GM21786 (cell line): ENCODE data around the gene GAMT.

Source experiments
- ATAC-seq: cut with Tn5 transposase; IDR thresholded peaks from one replicate; pipeline ENCODE4 v1.9.1; 2021; ENCODE audit not compliant: unreplicated experiment

GAMT gene

DNA sequence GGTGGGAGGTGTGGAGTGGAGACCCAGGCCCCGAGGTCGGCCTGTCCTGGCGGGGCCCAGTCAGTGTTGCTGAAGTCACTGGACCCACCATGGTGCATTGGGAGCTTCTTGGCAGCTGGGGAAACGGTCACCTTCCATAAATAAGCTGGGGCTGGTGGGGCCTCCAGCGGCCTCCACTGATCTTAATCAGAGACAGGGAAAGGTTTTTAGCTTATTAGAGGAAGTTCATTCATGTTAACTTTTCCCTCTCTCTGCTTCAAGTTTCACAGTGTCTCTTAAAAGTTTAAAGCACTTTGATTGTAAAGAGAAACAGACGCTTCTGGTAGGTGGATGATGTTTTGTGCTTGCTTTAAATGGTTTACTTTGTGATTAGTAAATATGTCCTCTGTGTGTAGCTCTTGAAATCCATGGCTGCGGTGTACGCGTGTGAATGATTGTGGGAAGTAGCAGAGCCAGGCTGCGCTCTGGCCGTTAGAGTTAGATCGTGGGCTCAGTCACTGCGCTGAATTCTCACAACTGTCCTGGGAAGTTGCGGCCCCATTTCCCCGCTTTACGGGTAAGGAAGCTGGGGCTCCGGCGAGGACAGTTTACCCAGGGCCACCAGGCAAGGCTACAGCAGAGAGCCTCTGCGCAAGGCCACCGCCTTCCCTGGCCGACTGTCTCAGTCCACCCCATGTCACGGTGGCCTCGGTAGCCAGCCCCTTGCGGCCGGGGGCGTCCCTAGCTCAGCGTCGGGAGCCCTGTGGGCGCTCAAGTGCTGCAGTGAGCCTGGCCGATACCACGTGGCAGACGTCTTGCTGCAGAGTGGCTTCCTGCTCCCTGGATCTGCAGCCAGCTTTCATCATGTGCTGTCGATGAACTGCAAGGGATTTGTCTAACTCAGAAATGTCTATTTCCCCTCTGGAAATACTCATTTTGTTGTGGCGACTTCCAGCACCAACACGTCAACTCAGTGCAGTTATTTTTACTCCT, 34.2 kb downstream of the GAMT start:
- no peak for ATAC-seq

DNA sequence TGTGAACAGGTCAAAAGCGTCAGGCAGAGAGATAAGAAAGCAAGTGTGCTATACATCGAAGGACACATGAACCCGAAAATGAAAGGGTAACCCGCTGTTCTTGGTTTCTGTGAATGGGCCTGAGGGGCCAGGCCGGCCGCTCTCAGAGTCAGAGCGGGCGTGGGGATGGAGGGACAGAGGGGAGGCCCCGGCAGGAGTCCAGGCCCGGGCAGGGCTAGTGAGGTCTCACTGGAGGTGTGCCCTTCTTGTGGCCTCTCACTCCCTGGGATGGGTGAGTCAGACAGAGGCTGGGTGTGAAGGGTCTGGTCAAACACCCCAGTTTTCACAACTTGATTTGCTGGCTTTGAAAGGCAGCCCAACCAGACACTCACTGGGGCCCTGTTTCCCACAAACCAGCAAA, 35.0 kb downstream of the GAMT start:
- ATAC-seq: no peak

DNA sequence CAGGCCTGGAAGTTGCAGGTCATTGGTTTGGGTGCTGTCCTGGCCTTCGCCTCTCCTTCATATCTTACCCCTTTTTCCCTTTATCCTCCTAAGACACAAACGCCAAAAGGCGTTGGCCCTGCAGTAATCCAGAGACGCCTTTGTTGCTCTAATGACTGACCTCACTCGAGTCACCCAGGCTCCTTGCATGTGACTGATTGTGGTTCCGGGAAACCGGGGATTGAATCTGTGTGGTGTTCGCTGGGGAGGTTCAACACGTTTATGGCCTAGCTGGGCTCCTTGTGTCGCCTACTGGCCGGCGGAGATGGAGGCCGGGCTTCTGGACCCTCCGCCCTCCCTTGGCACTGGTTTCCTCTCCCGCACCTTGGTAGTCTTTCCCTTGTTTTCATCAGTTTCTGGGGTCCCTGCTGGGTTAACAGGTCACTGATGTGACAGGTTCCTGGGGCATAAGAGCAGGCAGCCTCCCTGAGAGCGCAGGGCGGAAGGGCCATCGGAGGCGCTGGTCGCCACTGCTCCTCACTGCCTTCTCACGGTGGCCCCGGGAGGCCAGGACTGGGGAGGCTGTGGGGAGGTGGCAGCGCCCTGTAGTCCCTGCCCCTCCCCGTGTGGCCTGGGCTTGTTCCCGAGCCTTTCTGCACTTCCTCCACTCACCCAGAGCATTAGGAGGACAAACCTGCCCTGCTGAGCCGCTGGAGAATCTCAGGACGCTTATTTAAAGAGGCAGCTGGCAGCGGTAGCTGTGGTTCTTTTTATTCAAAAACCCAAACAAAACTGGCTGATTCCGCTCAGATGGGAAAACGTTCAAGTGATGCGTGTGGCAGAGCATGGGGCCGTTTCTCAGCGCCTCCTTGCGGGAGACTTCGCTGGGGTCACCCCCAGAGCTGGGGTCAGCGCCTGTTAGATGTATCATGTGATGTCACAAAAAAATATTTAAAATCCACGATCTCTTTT, 35.7 kb downstream of the GAMT start:
- no peak for ATAC-seq

DNA sequence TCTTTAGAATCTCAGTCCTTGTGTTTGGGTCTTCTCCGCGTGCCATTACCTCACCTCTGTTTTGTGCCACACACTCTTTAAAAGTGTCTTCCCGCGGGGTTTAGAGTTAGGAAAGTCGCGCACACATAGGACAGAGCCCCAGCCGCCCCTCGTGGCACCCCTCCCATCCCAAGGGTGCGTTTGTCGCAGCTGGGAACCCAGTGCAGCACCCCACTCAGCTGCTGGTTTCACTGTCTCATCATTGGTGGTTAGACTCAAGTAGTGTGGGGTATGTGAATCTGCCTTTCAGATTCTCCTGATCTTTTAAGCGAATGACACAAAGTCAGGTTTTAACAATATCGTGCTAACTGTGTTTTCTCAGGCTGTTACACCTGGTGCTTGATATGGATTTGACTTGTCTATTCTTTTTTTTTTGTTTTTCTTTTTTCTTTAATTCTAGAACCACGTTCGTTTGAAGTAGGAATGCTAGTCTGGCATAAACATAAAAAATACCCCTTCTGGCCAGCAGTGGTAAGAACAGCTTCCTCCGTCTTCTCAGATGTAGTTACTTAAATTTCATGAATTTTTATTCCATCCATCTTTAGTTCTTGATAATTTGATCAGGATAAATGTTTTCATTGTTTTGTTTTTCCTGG, 37.2 kb downstream of the GAMT start:
- ATAC-seq: no peak

DNA sequence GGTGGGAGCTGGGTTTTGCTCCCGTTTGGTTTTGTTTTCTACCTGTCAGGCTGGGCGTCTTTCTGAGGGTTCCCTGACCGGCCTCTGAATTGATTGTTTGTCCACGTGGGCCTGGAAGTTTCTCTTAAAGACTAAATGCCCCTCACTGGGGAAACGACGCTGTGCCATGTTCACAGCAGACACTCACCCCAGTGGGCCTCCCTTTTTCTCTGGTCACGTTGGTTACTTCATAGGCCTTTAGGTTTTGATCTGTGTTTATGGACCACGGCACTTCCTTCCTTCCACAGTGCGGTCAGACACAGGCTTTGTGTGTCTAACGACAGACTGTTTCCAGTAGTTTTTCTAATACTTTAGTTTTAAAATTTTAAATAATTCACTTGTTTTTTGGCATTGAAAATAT, 37.7 kb downstream of the GAMT start:
- ATAC-seq: no peak

DNA sequence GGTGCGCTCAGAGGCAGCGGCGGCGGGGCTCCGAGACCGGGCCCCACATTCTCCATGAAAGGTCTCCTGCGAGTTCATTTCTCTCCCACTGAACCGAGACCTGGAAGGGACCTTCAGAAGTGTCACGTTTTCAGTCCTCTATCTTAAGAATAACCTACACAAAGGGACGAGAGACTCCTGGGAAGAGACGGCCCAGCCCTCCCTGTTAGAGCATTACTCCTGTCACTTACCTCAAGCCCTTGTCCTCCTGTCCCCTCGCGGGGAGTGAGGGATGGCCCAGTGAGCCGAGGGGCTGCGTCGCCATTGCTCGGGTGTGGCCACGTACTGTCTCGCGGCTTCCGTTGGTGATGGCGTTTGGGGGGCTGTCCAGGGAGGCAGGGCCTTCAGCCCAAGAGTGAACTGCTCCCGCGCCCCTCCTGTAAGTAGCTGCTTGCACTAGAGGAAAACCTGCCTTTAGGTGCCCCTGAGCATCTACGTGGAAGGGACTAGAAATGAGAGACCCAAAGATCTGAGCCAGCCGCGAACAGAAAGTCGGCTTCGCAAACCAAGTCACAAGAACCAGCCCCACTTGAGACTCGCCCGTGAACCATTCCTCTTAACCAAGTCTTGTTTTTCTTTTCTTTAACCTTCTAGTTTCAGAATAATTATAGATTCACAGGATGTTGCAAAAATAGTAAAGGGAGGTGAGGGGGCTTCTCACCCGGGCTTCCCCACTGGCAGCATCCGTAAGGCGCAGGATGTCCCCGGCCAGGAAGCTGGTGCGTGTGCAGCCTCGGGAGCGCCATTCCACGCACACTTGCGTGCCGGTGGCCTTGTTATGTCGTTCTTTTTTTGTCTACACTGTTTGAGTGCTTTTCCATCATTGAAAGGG, 38.7 kb downstream of the GAMT start:
- ATAC-seq: no peak

DNA sequence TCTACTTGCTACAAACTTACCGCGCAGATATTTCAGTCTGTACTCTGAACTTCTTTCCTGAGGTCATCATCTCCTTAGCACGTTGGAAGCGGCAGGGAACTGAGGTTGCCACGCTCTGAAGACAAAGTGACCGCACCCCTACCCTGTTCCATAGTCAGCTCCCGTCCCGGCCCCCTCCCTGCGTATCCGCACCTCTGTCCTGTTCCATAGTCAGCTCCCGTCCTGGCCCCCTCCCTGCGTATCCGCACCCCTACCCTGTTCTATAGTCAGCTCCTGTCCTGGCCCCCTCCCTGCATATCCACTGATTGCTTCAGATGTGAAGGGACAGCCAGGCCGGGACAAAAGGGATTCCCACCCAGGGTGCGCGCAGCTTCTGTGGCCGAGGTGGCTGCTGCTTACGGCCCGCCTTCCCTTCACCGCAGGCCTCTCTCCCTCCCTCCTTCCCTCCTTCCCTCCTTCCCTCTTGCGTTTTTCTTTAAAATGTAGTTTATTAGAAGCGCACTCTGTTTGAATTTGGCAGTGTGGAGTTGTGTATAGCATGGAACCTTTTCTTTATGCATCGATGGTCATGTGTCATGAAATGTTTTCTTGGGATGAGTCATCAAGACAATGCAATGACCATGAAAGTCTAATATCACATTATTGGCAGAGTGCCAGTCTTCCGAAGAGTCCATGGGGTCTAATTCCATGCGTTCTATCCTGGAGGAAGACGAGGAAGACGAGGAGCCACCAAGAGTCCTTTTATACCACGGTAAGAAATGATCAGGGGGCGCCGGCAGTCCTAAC, 39.5 kb downstream of the GAMT start:
- ATAC-seq: no peak

DNA sequence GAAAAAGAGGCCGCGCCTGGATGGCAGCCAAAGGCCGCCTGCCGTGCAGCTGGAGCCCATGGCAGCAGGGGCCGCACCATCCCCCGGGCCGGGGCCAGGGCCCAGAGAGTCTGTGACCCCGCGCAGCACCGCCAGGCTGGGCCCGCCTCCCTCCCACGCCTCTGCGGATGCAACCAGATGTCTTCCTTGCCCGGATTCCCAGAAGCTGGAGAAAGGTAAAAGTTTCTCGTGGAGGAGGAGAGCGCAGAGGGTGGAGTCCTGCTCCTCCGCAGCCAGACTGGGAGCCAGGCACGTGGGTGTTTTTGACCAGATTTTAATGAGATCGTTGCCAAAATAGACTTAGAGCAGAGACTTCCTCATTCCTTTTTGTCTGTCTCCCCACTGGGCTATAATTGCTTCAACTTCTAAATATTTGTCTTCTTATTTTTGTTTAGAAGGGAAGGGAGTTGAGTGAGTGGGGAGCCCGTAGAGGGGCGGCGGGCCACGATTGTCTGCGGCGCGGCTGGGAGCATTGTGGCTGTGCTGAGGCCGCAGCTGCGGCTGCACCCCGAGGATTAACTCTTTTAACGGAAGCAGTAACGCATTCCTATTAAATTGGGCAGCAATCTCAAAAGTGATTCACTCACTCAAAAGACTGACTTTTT, 40.4 kb downstream of the GAMT start:
- no peak for ATAC-seq

DNA sequence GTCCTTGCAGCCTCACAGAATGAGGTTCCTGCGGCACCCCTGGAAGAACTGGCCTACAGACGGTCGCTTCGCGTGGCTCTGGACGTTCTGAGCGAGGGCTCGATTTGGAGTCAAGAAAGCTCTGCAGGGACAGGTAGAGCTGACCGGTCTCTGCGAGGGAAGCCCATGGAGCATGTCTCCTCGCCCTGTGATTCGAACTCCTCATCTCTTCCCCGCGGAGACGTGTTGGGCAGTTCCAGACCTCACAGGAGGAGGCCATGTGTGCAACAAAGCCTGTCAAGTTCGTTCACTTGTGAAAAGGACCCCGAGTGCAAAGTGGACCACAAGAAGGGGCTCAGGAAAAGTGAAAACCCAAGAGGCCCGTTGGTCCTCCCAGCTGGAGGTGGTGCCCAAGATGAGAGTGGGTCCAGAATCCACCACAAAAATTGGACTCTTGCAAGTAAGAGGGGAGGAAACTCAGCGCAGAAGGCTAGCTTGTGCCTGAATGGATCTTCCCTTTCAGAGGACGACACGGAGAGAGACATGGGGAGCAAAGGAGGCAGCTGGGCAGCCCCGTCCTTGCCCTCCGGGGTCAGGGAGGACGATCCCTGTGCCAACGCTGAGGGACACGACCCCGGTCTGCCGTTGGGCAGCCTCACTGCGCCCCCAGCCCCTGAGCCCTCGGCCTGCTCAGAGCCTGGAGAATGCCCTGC, 41.1 kb downstream of the GAMT start:
- no peak for ATAC-seq

DNA sequence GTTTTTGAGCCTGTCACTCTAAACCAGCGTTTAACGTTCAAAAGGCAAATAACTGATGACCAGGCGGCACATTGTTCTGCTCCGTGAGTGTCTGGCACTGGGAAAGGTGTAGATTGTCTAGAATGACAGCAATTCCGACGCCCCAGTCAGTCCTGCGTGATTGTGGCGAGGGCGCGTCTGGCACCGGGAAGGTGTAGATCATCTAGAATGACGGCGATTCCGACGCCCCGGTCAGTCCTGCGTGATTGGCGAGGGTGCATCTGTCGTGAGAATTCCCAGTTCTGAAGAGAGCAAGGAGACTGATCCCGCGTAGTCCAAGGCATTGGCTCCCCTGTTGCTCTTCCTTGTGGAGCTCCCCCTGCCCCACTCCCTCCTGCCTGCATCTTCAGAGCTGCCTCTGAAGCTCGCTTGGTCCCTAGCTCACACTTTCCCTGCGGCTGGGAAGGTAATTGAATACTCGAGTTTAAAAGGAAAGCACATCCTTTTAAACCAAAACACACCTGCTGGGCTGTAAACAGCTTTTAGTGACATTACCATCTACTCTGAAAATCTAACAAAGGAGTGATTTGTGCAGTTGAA, 43.7 kb downstream of the GAMT start:
- no peak for ATAC-seq

DNA sequence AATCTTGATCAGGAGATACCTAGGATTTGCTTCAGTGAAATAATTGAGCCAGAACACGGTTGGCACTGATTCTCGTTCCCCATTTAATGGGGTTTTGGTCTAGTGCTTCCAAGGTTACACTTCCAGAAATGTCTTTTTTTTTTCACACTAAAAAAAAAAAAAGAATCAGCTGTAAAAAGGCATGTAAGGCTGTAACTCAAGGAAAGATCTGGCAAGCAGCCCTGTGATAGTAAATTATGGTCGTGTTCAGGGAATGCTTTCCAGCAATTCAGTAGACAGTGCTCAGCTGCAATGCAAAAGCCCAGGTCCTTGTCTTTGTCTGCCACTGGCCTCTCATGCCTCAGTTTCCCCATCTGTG, 44.9 kb downstream of the GAMT start:
- ATAC-seq: no peak

DNA sequence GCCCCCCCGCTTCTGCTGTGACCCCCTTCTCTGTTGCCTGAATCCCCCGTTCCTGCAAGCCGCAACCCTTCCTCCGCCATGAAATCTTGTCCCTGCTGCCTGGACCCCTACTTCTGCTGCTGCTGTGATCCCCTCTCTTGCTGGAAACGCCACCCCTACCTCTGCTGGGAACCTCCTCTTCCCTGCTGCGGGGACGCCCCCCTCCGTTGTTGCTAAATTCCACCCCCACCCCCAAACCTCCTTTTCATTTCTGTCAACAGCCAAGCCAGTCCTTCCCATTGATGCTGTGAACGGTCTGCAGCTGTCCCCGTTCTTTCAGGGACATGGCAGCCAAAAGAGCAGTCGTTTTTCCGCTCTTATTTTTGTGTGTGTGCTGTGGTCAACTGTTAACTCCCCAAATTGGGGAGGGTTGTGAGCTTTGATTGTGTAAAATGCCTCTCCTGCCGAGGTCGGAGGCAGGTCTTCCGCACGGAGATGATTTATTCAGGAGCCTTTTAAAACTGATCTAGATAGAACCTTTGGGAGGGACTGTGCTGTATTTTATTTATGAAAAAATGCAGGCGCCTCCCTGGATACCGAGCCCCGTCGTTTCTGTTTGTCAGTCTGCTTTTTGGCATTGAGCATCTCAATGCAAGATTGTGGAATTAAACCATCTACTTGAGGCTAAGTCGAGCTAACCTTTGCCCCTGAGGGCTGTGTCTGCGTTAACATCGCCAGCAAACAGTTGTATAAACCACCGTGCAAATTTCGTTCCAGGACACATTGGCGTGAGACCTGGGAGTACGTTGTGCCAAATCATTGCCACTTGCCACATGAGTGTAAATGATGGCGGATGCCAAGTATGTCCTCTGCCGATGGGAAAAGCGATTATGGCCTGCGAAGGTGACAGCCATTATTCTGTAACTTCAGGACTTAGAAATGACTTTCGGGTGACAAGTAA, 45.5 kb downstream of the GAMT start:
- no peak for ATAC-seq

DNA sequence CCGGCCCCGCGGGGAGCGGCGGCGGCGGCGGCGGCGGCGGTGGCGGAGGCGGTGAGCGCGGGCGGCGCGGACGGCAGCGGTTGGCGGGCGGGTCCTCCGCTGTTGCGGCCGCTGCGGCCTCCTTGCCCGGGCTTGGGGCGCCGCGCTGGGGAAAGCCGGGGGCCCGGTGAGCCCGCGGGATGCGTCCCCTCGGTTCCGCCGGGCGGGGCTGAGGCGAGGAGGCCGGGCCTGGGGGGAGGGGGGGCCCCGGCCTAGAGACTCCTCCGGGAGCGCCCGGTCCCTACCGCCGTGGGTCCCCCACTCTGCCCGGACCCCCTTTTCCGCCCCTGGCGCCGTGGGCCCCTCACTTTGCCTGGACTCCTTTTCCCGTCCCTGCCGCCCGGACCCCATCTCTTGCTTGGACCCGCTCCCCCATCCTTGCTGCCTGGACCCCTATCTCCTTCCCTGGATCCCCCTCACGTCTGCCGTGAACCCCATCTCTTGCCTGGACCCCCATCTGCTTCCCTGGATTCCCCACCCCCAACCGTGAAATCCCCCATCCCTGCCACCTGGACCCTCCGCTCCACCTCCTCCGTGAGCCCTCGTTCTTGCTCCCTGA, 46.3 kb downstream of the GAMT start:
- peak; percentile 23 for ATAC-seq

DNA sequence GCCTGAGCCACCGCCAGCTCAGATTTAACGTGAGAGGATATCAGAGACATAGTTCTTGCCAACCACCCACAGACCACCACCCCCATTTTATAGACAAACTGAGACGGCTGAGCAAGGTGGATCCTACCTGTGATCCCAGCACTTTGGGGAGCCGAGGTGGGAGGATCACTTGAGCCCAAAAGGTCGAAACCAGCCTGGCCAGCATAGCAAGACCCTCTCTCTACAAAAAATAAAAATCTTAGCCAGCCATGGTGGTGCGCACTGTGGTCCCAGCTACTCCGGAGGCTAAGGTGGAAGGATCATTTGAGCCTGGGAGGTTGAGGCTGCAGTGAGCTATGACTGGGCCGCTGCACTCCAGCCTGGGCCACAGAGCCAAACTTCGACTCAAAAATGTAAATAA, 48.2 kb downstream of the GAMT start:
- ATAC-seq: no peak

DNA sequence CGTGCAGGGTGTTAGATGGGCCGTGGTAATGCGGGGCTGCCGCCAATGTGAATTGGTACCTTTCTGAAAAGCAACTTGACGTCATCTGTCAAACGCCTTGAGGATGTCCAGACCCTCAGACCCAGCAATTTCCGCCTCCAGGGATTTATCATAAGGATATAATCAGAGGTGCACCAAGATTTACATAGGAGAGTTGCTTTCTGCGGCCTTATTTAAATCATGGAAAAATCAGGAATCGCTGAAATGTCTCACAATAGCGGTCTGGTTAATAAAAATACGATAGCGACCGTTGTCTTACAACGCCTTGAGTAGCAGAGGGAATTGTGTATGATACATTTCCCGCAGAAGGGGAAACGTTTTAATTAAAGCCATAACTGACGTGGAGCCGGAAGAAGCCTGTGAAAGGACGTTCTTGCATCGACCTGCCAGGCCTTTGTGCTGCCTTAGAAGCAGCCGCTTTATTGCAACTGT, 49.9 kb downstream of the GAMT start:
- ATAC-seq: no peak

DNA sequence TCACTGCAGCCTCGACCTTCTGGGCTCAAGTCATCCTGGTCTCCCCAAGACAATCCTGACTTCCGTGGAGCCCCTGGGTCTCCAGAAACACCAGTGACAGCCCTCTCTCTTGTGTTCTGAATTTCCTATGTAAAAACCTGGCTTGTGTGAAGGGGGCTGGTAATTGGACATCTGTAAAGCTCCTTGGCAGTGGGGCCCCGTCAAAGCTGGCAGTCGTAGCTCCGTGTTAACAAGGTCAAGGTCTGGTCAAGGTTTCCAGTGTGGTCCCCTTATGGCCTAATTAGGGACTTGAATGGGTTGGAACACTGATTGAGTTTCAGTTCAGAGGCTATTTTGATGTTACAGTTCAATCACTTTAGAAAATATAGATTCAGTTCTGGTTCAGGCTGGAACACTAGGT, 50.5 kb downstream of the GAMT start:
- no peak for ATAC-seq

DNA sequence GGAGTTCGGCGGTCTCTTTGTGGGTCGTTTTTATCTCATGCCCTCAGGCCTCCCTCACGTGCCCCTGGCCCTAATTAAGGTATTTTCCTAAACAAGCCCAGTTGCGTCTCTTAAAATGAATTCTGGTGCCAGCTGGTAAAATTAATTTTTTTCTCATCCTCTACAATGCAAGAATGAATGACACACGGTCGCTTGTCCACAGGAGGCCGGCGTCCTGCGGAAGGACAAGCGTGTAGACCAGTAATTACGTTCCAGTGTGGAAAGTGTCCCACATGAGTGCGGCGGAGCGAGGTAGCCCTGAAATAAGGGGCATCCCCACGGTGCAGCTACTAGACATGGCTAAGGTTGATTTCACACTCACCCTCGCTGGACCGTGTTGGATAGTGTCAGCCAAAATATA, 52.1 kb downstream of the GAMT start:
- ATAC-seq: no peak
